MM.1S (cell line): ENCODE results near the gene AOC2.
"Not testable (repeated sequence)": the region's sequence is repeated elsewhere in the genome, so short reads cannot be mapped to it uniquely, and the experiment has no call there.

Experiments used
- DNase-seq: peaks from one replicate; pipeline ENCODE4 v3.0.0-alpha.2; 2015
- H2AFZ ChIP-seq: fragments of 300-600 bp; sonication (generic); 2 replicates; pipeline ENCODE4 v1.6.0; 2016; ENCODE audit warnings: antibody characterized with exemption, low read length
- H3F3A ChIP-seq: fragments of 300-600 bp; sonication (generic); 2 replicates; pipeline ENCODE4 v1.6.1; 2016; ENCODE audit warnings: mild to moderate bottlenecking, antibody characterized with exemption, low read length, moderate library complexity, mixed read lengths; ENCODE audit not compliant: insufficient read depth
- H3K27ac ChIP-seq: fragments of 300-600 bp; sonication (generic); 2 replicates; pipeline ENCODE4 v1.5.1; 2016; ENCODE audit warnings: mild to moderate bottlenecking, low read length
- H3K27me3 ChIP-seq: fragments of 300-600 bp; sonication (generic); replicated peaks from 2 replicates; pipeline ENCODE4 v1.6.0; 2016; ENCODE audit warnings: low read length; ENCODE audit not compliant: insufficient read depth
- H3K36me3 ChIP-seq: fragments of 300-600 bp; sonication (generic); replicated peaks from 2 replicates; pipeline ENCODE4 v1.6.1; 2016; ENCODE audit warnings: mild to moderate bottlenecking, low read length, mixed read lengths; ENCODE audit not compliant: insufficient read depth
- H3K4me1 ChIP-seq: fragments of 300-600 bp; sonication (generic); 2 replicates; pipeline ENCODE4 v1.6.1; 2016; ENCODE audit warnings: low read length, mixed read lengths
- H3K4me2 ChIP-seq: fragments of 300-600 bp; sonication (generic); 2 replicates; pipeline ENCODE4 v1.6.0; 2016; ENCODE audit warnings: low read depth, low read length
- H3K4me3 ChIP-seq: fragments of 300-600 bp; sonication (generic); 2 replicates; pipeline ENCODE4 v1.5.1; 2016; ENCODE audit warnings: low read length, mixed read lengths
- H3K79me2 ChIP-seq: fragments of 300-600 bp; sonication (generic); 2 replicates; pipeline ENCODE4 v1.6.1; 2016; ENCODE audit warnings: mixed run types, low read length, mixed read lengths
- H3K9ac ChIP-seq: fragments of 300-600 bp; sonication (generic); 2 replicates; pipeline ENCODE4 v1.6.1; 2016; ENCODE audit warnings: low read length, mixed read lengths
- H3K9me2 ChIP-seq: fragments of 300-600 bp; sonication (generic); replicated peaks from 2 replicates; pipeline ENCODE4 v1.6.1; 2016; ENCODE audit warnings: mild to moderate bottlenecking, low read length, mixed read lengths; ENCODE audit not compliant: insufficient read depth
- H3K9me3 ChIP-seq: fragments of 300-600 bp; sonication (generic); replicated peaks from 2 replicates; pipeline ENCODE4 v1.6.1; 2016; ENCODE audit warnings: mild to moderate bottlenecking, low read length, mixed read lengths; ENCODE audit not compliant: insufficient read depth
- H4K20me1 ChIP-seq: fragments of 300-600 bp; sonication (generic); 2 replicates; pipeline ENCODE4 v1.6.1; 2016; ENCODE audit warnings: mild to moderate bottlenecking, low read length, moderate library complexity, mixed read lengths; ENCODE audit not compliant: insufficient read depth
- EZH2 ChIP-seq: fragments of 300-600 bp; sonication (generic); optimal IDR thresholded peaks from 2 replicates; pipeline ENCODE3; 2017; ENCODE audit warnings: low read depth, mild to moderate bottlenecking, antibody characterized with exemption, low read length, mixed read lengths
- EZH2phosphoT487 ChIP-seq: fragments of 300-600 bp; sonication (generic); IDR thresholded peaks from 2 replicates; pipeline ENCODE4 v1.6.1; 2018; ENCODE audit warnings: antibody characterized with exemption, low read length
- TF ChIP-seq, protein P1 (sequence below): fragments of 300-600 bp; sonication (generic); IDR thresholded peaks from 2 replicates; pipeline ENCODE4 v1.5.1; 2016; ENCODE audit warnings: antibody characterized with exemption, low read length, mixed read lengths

The AOC2 gene

DNA sequence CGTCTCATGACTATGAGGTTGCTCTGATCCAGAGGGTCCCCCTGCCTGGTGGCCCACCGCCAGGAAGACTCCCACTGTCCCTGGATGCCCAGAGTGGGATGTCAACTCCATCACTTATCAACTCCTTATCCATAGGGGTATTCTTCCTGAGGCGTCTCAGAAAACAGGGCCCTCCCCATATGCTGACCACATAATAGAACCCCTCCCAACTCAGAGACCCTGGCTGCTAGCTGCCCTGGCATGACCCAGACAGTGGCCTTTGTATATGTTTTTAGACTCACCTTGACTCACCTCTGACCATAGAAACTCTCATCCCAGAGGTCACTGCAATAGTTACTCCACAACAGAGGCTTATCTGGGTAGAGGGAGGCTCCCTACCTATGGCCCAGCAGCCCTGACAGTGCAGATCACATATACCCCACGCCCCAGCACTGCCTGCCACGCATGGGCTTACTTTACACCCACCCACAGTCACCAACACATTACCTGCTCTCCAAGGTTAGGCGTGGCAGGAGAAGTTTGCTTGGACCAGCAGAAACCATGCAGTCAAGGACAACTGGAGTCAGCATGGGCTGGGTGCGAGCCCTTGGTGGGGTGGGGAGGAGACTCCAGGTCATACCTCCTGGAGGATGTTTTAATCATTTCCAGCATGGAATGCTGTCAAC is 53.9 kb downstream of the AOC2 start:
- H3K27ac ChIP-seq = no peak overlapping the region
- no peaks in the 10 kb centered on the region for H3K9me2 ChIP-seq
- no peak overlapping the region for H3K4me3 ChIP-seq
- peaks cover 3% of the 10 kb centered on the region; the same call in 1 of the 2 replicates for H3K4me1 ChIP-seq
- TF ChIP-seq EZH2 (no peak), EZH2phosphoT487 (no peak)
- TF ChIP-seq, protein P1, sequence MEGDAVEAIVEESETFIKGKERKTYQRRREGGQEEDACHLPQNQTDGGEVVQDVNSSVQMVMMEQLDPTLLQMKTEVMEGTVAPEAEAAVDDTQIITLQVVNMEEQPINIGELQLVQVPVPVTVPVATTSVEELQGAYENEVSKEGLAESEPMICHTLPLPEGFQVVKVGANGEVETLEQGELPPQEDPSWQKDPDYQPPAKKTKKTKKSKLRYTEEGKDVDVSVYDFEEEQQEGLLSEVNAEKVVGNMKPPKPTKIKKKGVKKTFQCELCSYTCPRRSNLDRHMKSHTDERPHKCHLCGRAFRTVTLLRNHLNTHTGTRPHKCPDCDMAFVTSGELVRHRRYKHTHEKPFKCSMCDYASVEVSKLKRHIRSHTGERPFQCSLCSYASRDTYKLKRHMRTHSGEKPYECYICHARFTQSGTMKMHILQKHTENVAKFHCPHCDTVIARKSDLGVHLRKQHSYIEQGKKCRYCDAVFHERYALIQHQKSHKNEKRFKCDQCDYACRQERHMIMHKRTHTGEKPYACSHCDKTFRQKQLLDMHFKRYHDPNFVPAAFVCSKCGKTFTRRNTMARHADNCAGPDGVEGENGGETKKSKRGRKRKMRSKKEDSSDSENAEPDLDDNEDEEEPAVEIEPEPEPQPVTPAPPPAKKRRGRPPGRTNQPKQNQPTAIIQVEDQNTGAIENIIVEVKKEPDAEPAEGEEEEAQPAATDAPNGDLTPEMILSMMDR = no peak
- H4K20me1 ChIP-seq = no peaks in the 10 kb centered on the region
- no peaks in the 10 kb centered on the region for H3K36me3 ChIP-seq
- no peak overlapping the region for H3K4me2 ChIP-seq
- H3K79me2 ChIP-seq = no peaks in the 10 kb centered on the region
- no peaks in the 10 kb centered on the region for H3K9me3 ChIP-seq
- H2AFZ ChIP-seq = no peak overlapping the region
- no peak for DNase-seq
- no peaks in the 10 kb centered on the region for H3F3A ChIP-seq
- no peaks in the 10 kb centered on the region for H3K27me3 ChIP-seq
- no peak overlapping the region for H3K9ac ChIP-seq

DNA sequence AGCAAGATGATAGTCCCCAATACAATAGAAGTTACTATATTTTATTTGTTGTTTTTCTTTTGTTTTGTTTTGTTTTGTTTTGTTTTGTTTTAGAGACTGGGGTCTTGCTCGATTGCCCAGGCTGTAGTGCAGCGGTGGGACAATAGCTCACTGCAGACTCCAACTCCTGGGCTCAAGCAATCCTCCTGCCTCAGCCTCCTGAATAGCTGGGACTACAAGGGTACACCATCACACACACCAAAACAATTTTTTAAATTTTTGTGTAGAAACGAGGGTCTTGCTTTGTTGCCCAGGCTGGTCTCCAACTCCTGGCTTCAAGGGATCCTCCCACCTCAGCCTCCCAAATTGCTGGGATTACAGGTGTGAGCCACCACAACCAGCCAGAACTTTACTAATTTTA is 55.6 kb downstream of the AOC2 start:
- H3K4me1 ChIP-seq, H3K9ac ChIP-seq: not testable (repeated sequence)

More for the DNA sequence above, 55.6 kb downstream of the AOC2 start:
- H3F3A ChIP-seq, H3K79me2 ChIP-seq, H4K20me1 ChIP-seq, H2AFZ ChIP-seq, H3K9me2 ChIP-seq, DNase-seq, H3K27ac ChIP-seq, H3K27me3 ChIP-seq, H3K4me2 ChIP-seq, H3K36me3 ChIP-seq, H3K9me3 ChIP-seq, H3K4me3 ChIP-seq: not testable (repeated sequence)
